ENCODE data around the gene SMAD6. TPM values are rescaled to one million over a fixed set of nuclear protein-coding genes. Genes with fewer than 3 reads are reported as not detected.

The SMAD6 gene
- total and polyA plus RNA-seq, 2 donors (not counting 1 experiment from before 2014, with no cell fraction given) = 0.03 to 0.37 TPM

DNA sequence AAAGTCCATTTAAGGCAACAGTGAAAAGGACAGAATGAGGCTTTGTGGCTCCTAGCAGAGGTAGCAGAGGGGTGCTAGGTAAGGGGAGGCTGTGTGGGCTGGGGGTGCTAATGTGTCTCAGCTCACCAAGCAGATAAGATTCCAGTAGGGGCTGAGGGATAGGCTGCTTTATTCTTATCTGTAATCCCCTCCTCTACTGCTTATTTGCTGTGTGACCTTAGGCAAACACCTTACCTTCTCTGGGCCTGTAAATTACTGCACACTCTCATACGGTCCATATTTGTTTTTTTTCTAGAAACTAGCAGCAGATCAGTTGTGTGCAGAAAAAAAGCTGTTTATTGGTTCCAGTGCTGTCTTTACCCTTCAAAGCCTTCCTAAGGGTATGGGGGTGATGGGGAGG lies 52.8 kb downstream of the SMAD6 start:
- Mint-ChIP-seq H3K4me1 (peaks cover 2% of the 10 kb centered on the region), H3K4me3 (no peak overlapping the region), H3K27ac (no peak overlapping the region), H3K27me3 (peaks cover 21% of the 10 kb centered on the region), H3K9me3 (ENCODE audit: insufficient read depth) (no peaks in the 10 kb centered on the region)
- H3K27me3 ChIP-seq (replicated peaks in 1 of 4; ENCODE audit: control extremely low read depth in 1 of 4, control insufficient read depth in 3 of 4, insufficient read depth in 4 of 4, low read length in 3 of 4) = peaks cover 0 to 15% (median 8%) of the 10 kb centered on the region in 4 experiments
- intact Hi-C loops (cut with micrococcal nuclease) = no loop called here
- CTCF ChIA-PET = no interaction called here
- no peaks in the 10 kb centered on the region for H3K79me2 ChIP-seq (ENCODE audit: control insufficient read depth, insufficient read depth, low read length)
- no peak for ATAC-seq (ENCODE audit: low read depth)
- WGBS (ENCODE audit: insufficient coverage) = no CpG with 5 or more reads among the region's 1 CpG
- H3K9ac ChIP-seq (ENCODE audit: low read length) = no peak overlapping the region
- no peaks in the 10 kb centered on the region for H3K36me3 ChIP-seq (replicated peaks in 1 of 2; ENCODE audit: control extremely low read depth in 1 of 2, control insufficient read depth in 1 of 2, extremely low read depth in 1 of 2, insufficient read depth in 2 of 2, low read length in 1 of 2)
- TF ChIP-seq EZH2 (IDR thresholded peaks at IDR 0.05; ENCODE audit: borderline replicate concordance, insufficient read depth, low read depth, low read length, poor library complexity, severe bottlenecking) (no peak), CTCF (IDR thresholded peaks at IDR 0.05) (no peak)
- no peaks in the 10 kb centered on the region for H3K4me1 ChIP-seq (ENCODE audit: control insufficient read depth in 2 of 2, insufficient read depth in 2 of 2, low read length in 2 of 2)
- no peaks in the 10 kb centered on the region for H4K20me1 ChIP-seq (ENCODE audit: control insufficient read depth, insufficient read depth, low read length, poor library complexity, severe bottlenecking)
- no peak overlapping the region for H2AFZ ChIP-seq (ENCODE audit: insufficient read depth, low read depth, low read length, poor library complexity, severe bottlenecking)
- DNase-seq = no peak
- POLR2A ChIA-PET = no interaction called here
- no peak overlapping the region for H3K27ac ChIP-seq (ENCODE audit: low read length in 2 of 2)
- H3K9me3 ChIP-seq (ENCODE audit: control extremely low read depth in 1 of 3, control insufficient read depth in 2 of 3, insufficient read depth in 1 of 3, low read length in 2 of 3) = peaks cover 0 to 39% (median 14%) of the 10 kb centered on the region in 3 donors
- no peak overlapping the region for H3K4me2 ChIP-seq (replicated peaks; ENCODE audit: low read depth, low read length, poor library complexity, severe bottlenecking)
- no peak overlapping the region for H3K4me3 ChIP-seq (ENCODE audit: control extremely low read depth in 1 of 5, extremely low read depth in 1 of 5, insufficient read depth in 1 of 5, low read depth in 2 of 5, low read length in 4 of 5)

GRCh38 chr15:66755298-66756068 lies 53.4 kb downstream of the SMAD6 start:
- Histone ChIP-seq H3K27me3 (replicated peaks in 1 of 4; ENCODE audit: control extremely low read depth in 1 of 4, control insufficient read depth in 3 of 4, insufficient read depth in 4 of 4, low read length in 3 of 4) (peaks cover 0 to 18% (median 8%) of the 10 kb centered on the region in 4 experiments), H3K9me3 (ENCODE audit: control extremely low read depth in 1 of 3, control insufficient read depth in 2 of 3, insufficient read depth in 1 of 3, low read length in 2 of 3) (peaks cover 0 to 39% (median 14%) of the 10 kb centered on the region in 3 donors), H3K9ac (ENCODE audit: low read length) (no peak overlapping the region), H3K79me2 (ENCODE audit: control insufficient read depth, insufficient read depth, low read length) (no peaks in the 10 kb centered on the region), H3K36me3 (replicated peaks in 1 of 2; ENCODE audit: control extremely low read depth in 1 of 2, control insufficient read depth in 1 of 2, extremely low read depth in 1 of 2, insufficient read depth in 2 of 2, low read length in 1 of 2) (no peaks in the 10 kb centered on the region), H3K4me3 (ENCODE audit: control extremely low read depth in 1 of 5, extremely low read depth in 1 of 5, insufficient read depth in 1 of 5, low read depth in 2 of 5, low read length in 4 of 5) (no peak overlapping the region), H3K4me1 (ENCODE audit: control insufficient read depth in 2 of 2, insufficient read depth in 2 of 2, low read length in 2 of 2) (no peaks in the 10 kb centered on the region), H3K4me2 (replicated peaks; ENCODE audit: low read depth, low read length, poor library complexity, severe bottlenecking) (no peak overlapping the region), H2AFZ (ENCODE audit: insufficient read depth, low read depth, low read length, poor library complexity, severe bottlenecking) (no peak overlapping the region), H4K20me1 (ENCODE audit: control insufficient read depth, insufficient read depth, low read length, poor library complexity, severe bottlenecking) (no peaks in the 10 kb centered on the region), H3K27ac (ENCODE audit: low read length in 2 of 2) (no peak overlapping the region)
- POLR2A ChIA-PET = no interaction called here
- ATAC-seq (ENCODE audit: low read depth) (no peak), DNase-seq (no peak)
- TF ChIP-seq CTCF (IDR thresholded peaks at IDR 0.05) = no peak
- no peak for TF ChIP-seq EZH2 (IDR thresholded peaks at IDR 0.05; ENCODE audit: borderline replicate concordance, insufficient read depth, low read depth, low read length, poor library complexity, severe bottlenecking)
- intact Hi-C loops (cut with micrococcal nuclease) = no loop called here
- H3K27me3 Mint-ChIP-seq = peaks cover 26% of the 10 kb centered on the region
- H3K9me3 Mint-ChIP-seq (ENCODE audit: insufficient read depth) = no peaks in the 10 kb centered on the region
- WGBS (ENCODE audit: insufficient coverage) = 93% methylated on average over 6 of the region's 7 CpGs
- CTCF ChIA-PET = interaction anchor here (1.4 kb wide), 1 partner anchor 136 kb away, joined by 5 read pairs; no protein-coding TSS in a partner anchor
- no peak overlapping the region for H3K27ac Mint-ChIP-seq
- no peak overlapping the region for H3K4me3 Mint-ChIP-seq
- H3K4me1 Mint-ChIP-seq = peaks cover 2% of the 10 kb centered on the region
